ENCODE data around the gene MAPK10. TPM values are rescaled to one million over a fixed set of nuclear protein-coding genes. Genes with fewer than 3 reads are reported as not detected.

Gene MAPK10
- total RNA-seq, 1 experiment from 2014 or later = 4.7 TPM

DNA sequence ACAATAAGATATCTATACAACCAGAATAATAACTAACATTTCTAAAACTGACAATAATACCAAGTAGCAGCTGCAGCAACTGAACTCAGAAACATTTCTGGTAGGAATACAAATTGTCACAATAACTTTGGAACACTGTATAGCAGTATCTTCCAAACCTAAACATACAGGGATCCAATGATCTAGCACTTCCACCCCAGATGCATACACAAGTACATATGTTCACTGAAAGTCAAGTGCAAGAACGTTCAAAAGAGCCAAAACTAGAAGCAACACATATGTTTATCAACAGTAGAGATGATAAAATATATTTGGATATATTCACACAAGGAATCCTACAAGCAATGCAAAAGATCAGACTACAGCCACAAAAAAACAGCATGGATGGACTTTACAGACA lies 46.2 kb downstream of the MAPK10 start:
- H3K79me2 ChIP-seq (ENCODE audit: insufficient read depth, low read length) = no peaks in the 10 kb centered on the region

More for the DNA sequence above, 46.2 kb downstream of the MAPK10 start:
- Histone ChIP-seq H3K18ac (ENCODE audit: insufficient read length, low read depth, low read length) (no peak overlapping the region), H3K27ac (ENCODE audit: insufficient read length, low read depth, low read length) (no peak overlapping the region), H3K23me2 (ENCODE audit: insufficient read length, low read depth, low read length, poor library complexity, severe bottlenecking) (no peaks in the 10 kb centered on the region), H3K56ac (ENCODE audit: insufficient read length, low read depth, low read length) (no peak overlapping the region), H2BK12ac (ENCODE audit: insufficient read length, low read depth, low read length) (no peak overlapping the region), H2AK5ac (ENCODE audit: insufficient read length, low read length) (no peak overlapping the region), H3K4ac (ENCODE audit: low read depth, low read length) (no peak overlapping the region), H3K79me1 (ENCODE audit: insufficient read depth, low read depth, low read length, poor library complexity, severe bottlenecking) (no peaks in the 10 kb centered on the region), H3T11ph (ENCODE audit: low read length) (no peak overlapping the region), H2BK120ac (ENCODE audit: low read depth, low read length, poor library complexity, severe bottlenecking) (no peak overlapping the region), H2BK20ac (ENCODE audit: low read depth, low read length, poor library complexity, severe bottlenecking) (no peak overlapping the region), H3K9ac (ENCODE audit: extremely low read depth, insufficient read length, low read length) (no peak overlapping the region), H4K20me1 (ENCODE audit: control insufficient read depth, insufficient read depth, insufficient read length) (no peaks in the 10 kb centered on the region), H3K27me3 (ENCODE audit: insufficient read depth, low read length) (no peaks in the 10 kb centered on the region), H3K9me3 (ENCODE audit: control insufficient read depth, low read depth, low read length) (no peaks in the 10 kb centered on the region), H3K14ac (ENCODE audit: insufficient read depth, low read length) (no peak overlapping the region), H2BK15ac (ENCODE audit: low read depth, low read length) (no peak overlapping the region), H3K4me2 (ENCODE audit: insufficient read depth, insufficient read length, low read length) (no peak overlapping the region), H4K91ac (ENCODE audit: insufficient read length, low read depth, low read length) (no peak overlapping the region), H4K5ac (ENCODE audit: insufficient read length, low read depth, low read length) (no peak overlapping the region), H2BK5ac (ENCODE audit: insufficient read length, low read length) (no peak overlapping the region), H3K4me1 (ENCODE audit: insufficient read depth, low read length) (no peaks in the 10 kb centered on the region), H4K8ac (replicated peaks; ENCODE audit: insufficient read length, low read depth, low read length) (no peak overlapping the region), H3K23ac (ENCODE audit: insufficient read length, low read depth, low read length) (no peak overlapping the region), H2AFZ (ENCODE audit: low read length) (no peak overlapping the region)
- no peak overlapping the region for H3K4me3 Mint-ChIP-seq
- TF ChIP-seq CTCF (conservative IDR thresholded peaks at IDR 0.05) = no peak
- no peaks in the 10 kb centered on the region for H3K27me3 Mint-ChIP-seq (ENCODE audit: low read depth)
- no peak for DNase-seq
- no peaks in the 10 kb centered on the region for H3K36me3 Mint-ChIP-seq (ENCODE audit: insufficient read depth in 1 of 3, low read depth in 3 of 3)
- no CpG with 5 or more reads among the region's 1 CpG for WGBS (ENCODE audit: extremely low coverage, insufficient read length, low lambda C conversion rate)
- H3K4me1 Mint-ChIP-seq = peaks cover 10% of the 10 kb centered on the region in 2 experiments
- H3K9me3 Mint-ChIP-seq = no peaks in the 10 kb centered on the region
- H3K27ac Mint-ChIP-seq = no peak overlapping the region
